Fibroblast of villous mesenchyme (primary cell): ENCODE data around the gene KIAA2012. TPM values are rescaled to one million over a fixed set of nuclear protein-coding genes. Genes with fewer than 3 reads are reported as not detected.
"Not testable (repeated sequence)": the region's sequence is repeated elsewhere in the genome, so short reads cannot be mapped to it uniquely, and the experiment has no call there.

Experiments used
- DNase-seq: peaks from one replicate; pipeline ENCODE4 v3.0.0-alpha.2; 2010; ENCODE audit warnings: low read depth
- H3K4me3 ChIP-seq: 2 replicates; pipeline ENCODE4 v1.5.1; 2011; ENCODE audit warnings: low read depth, mild to moderate bottlenecking, low read length
- CTCF ChIP-seq: IDR thresholded peaks from 2 replicates; pipeline ENCODE4 v1.5.1; 2012; ENCODE audit warnings: low read depth, mild to moderate bottlenecking, low read length; ENCODE audit not compliant: insufficient read depth
- total RNA-seq: library from RNA; depleted of rRNA; stranded (reverse); fragments of >200 nt; gene quantifications from 2 replicates; pipeline ENCODE4 v1.2.3, GENCODE V29; 2012

The KIAA2012 gene
- total RNA-seq, 1 donor = under 0.01 TPM

GRCh38 chr2:202208526-202208925 is 135.5 kb downstream of the KIAA2012 start:
- H3K4me3 ChIP-seq = no peak overlapping the region
- no peak for DNase-seq
- no peak for TF ChIP-seq CTCF

GRCh38 chr2:202215179-202215578 is 142.1 kb downstream of the KIAA2012 start:
- TF ChIP-seq CTCF = no peak
- no peak overlapping the region for H3K4me3 ChIP-seq
- peak; percentile 13 for DNase-seq

- no peak overlapping the region for H3K4me3 ChIP-seq
- TF ChIP-seq CTCF = no peak
- DNase-seq = peak; percentile 8
Measured at GRCh38 chr2:202221873-202222272, 148.8 kb downstream of the KIAA2012 start.

- peak; percentile 63 for DNase-seq
- peak overlapping the region; percentile 97 for H3K4me3 ChIP-seq
- TF ChIP-seq CTCF = peak; percentile 5
Measured at GRCh38 chr2:202237787-202238233, 164.8 kb downstream of the KIAA2012 start.

- H3K4me3 ChIP-seq = peak within 1 kb of the TSS; percentile 97
- no peak for TF ChIP-seq CTCF
- peak; percentile 84 for DNase-seq
Measured at GRCh38 chr2:202238234-202239197, 165.5 kb downstream of the KIAA2012 start, which contains the start of gene SUMO1. SUMO1 (minus strand) TSS chr2:202238597; CDS start chr2:202238451, 146 bp downstream.

- DNase-seq = not testable (repeated sequence)
Measured at GRCh38 chr2:202247710-202248109, 174.7 kb downstream of the KIAA2012 start.

GRCh38 chr2:202249521-202250253 is 176.6 kb downstream of the KIAA2012 start:
- H3K4me3 ChIP-seq = no peak overlapping the region
- DNase-seq = peak; percentile 13
- TF ChIP-seq CTCF = no peak

More at GRCh38 chr2:202247710-202248109, 174.7 kb downstream of the KIAA2012 start:
- H3K4me3 ChIP-seq = not testable (repeated sequence)
